Heart left ventricle (tissue), 16 donors: Measurements from ENCODE around the gene ATP9A. TPM values are rescaled to one million over a fixed set of nuclear protein-coding genes. Genes with fewer than 3 reads are reported as not detected.

Experiments used
- ATAC-seq, 4 donors: fragments of 200-7000 bp; cut with Tn5 transposase; one replicate each; pipeline ENCODE4 v1.9.1; 2020 to 2022; ENCODE audit warnings: moderate library complexity in 4 of 4, mild to moderate bottlenecking in 3 of 4, moderate number of reproducible peaks in 1 of 4
- DNase-seq, 5 donors: peaks; one replicate each; pipeline ENCODE4 v3.0.0-alpha.2; 2020
- H3K27ac ChIP-seq, 12 donors: fragments of 200-600 bp; sonication (generic) in 4 of 12; one replicate each; pipeline versions ENCODE4 v1.5.0 to v1.8.0; 2016 to 2022; ENCODE audit warnings: mild to moderate bottlenecking in 2 of 12
- H3K27me3 ChIP-seq, 9 donors: fragments of 200-600 bp; sonication (generic) in 2 of 9; one replicate each; pipeline versions ENCODE4 v1.5.1 to v1.8.0; 2016 to 2022; ENCODE audit warnings: mild to moderate bottlenecking in 3 of 9
- H3K36me3 ChIP-seq, 9 donors: fragments of 200-600 bp; sonication (generic) in 2 of 9; one replicate each; pipeline versions ENCODE4 v1.5.0 to v1.8.0; 2018 to 2022; ENCODE audit warnings: mild to moderate bottlenecking in 2 of 9
- H3K4me1 ChIP-seq, 12 donors: fragments of 200-600 bp; sonication (generic) in 4 of 12; one replicate each; pipeline versions ENCODE4 v1.5.0 to v1.8.0; 2016 to 2022; ENCODE audit warnings: mild to moderate bottlenecking in 3 of 12
- H3K4me3 ChIP-seq, 12 donors: fragments of 200-600 bp; sonication (generic) in 4 of 12; one replicate each; pipeline versions ENCODE4 v1.5.0 to v1.8.0; 2017 to 2022; ENCODE audit warnings: mild to moderate bottlenecking in 9 of 12, moderate library complexity in 4 of 12
- H3K9me3 ChIP-seq, 12 donors: fragments of 200-600 bp; sonication (generic) in 4 of 12; one replicate each; pipeline versions ENCODE4 v1.5.0 to v1.8.0; 2016 to 2022; ENCODE audit warnings: mild to moderate bottlenecking in 1 of 12
- CTCF ChIP-seq, 12 donors: fragments of 200-600 bp; sonication (generic) in 4 of 12; IDR thresholded peaks; one replicate each; pipeline versions ENCODE4 v1.5.0 to v1.8.0; 2018 to 2022; ENCODE audit warnings: antibody characterized with exemption in 12 of 12, mild to moderate bottlenecking in 5 of 12
- POLR2A ChIP-seq, 2 donors: fragments of 450-650 bp; IDR thresholded peaks; one replicate each; pipeline ENCODE4 v1.6.1; 2017; ENCODE audit warnings: antibody characterized with exemption in 2 of 2, mild to moderate bottlenecking in 2 of 2, moderate library complexity in 2 of 2
- WGBS, 4 donors: extraction: QIAGEN DNeasy Blood & Tissue Kit in 2 of 4; methylation state at CpG; one replicate each; pipeline versions ENCODE4 v1.1.5 to v1.1.7; 2013 to 2018; 5-methylcytosine and 5-hydroxymethylcytosine counted together
- intact Hi-C, 10 donors: fragments of 100-400 bp; cut with DNase I; formaldehyde crosslinking; loops; one replicate each; pipeline versions ENCODE4 v1.11.1 to v1.14.2; 2022
- polyA plus RNA-seq, 2 donors: library from polyadenylated mRNA; stranded (reverse); fragments of 200-250 nt; gene quantifications; one replicate each; pipeline ENCODE4 v1.2.3, GENCODE V29; 2013
- total RNA-seq, 9 donors: library from RNA; depleted of rRNA in 2 of 9; stranded (reverse); fragments of >200 nt in 2 of 9; fragmentation: NEBNext Ultra II Directional in 3 of 9; extraction: Animal tissue kit (Norgen Biotek cat#: 25700) in 3 of 9; gene quantifications; one replicate each; pipeline versions ENCODE4 v1.1.0 to v1.2.4, GENCODE V29; 2016 to 2023
- donor health status: ischemic (EF 13 %, LVEDD 7.1; RV severe dilation, severe dysfunction).
- donor health status: healthy with polysubstance abuse.
- donor health status: DM: no; HTN: yes; CAD: no.
- donor health status: DM: no; HTN: no; CAD: no.
- donor health status: ischemic (EF 25% LVEDD 6.9; RV normal size, moderate dysfunction).
- donor health status: ischemic (EF 25% LVEDD 5.7; RV mildly dilated, moderate dysfunction).
- donor health status: healthy.
- donor health status: DM: yes; HTN: yes; CAD: no.
- donor health status: ischemic (EF 35%, LVEDD 5.7; RV mildly dilated, moderate dysfunction).
- donor health status: nonischemic (EF 11% LVEDD 7.7; RV severe dilation, severe dysfunction).
- donor health status: DM: yes; HTN: yes; CAD: no.
- donor health status: PGD.
- donor health status: ischemic (EF 29% LVEDD 5.4; RV normal size, mild dysfunction).
- donor health status: nonischemic (EF 23%, LVEDD 6.1; RV moderate dilation, normal function).

ATP9A gene
- total and polyA plus RNA-seq, 11 donors = 4.4 to 36.4 (median 27.6) TPM

GRCh38 chr20:51641866-51642265, 126.3 kb downstream of the ATP9A start:
- Histone ChIP-seq H3K27me3 (no peaks in the 10 kb centered on the region), H3K4me3 (no peak overlapping the region), H3K4me1 (peaks cover 0 to 7% (median 0%) of the 10 kb centered on the region in 12 donors), H3K9me3 (no peaks in the 10 kb centered on the region), H3K36me3 (peaks cover 0 to 18% (median 0%) of the 10 kb centered on the region in 9 donors), H3K27ac (no peak overlapping the region)
- ATAC-seq (no peak), DNase-seq (no peak)
- WGBS, 4 donors = 90 to 95% (median 93%) methylated on average over 4 of the region's 4 CpGs
- intact Hi-C loops = loop anchor here in 3 of 10 donors (2.0 to 10.0 kb wide), 4 partner anchors 323 to 505 kb away; no protein-coding TSS in a partner anchor
- no peak for TF ChIP-seq POLR2A (IDR thresholded peaks at IDR 0.05)
- no peak for TF ChIP-seq CTCF (IDR thresholded peaks at IDR 0.05)

GRCh38 chr20:51640743-51641142, 127.4 kb downstream of the ATP9A start:
- no peak overlapping the region for H3K4me3 ChIP-seq
- H3K27ac ChIP-seq = no peak overlapping the region
- DNase-seq (no peak), ATAC-seq (no peak)
- WGBS, 4 donors = 86 to 92% (median 88%) methylated on average over 3 of the region's 3 CpGs
- H3K9me3 ChIP-seq = no peaks in the 10 kb centered on the region
- no peak for TF ChIP-seq POLR2A (IDR thresholded peaks at IDR 0.05)
- no peak for TF ChIP-seq CTCF (IDR thresholded peaks at IDR 0.05)
- intact Hi-C loops = loop anchor here in 2 of 10 donors (5.0 to 10.0 kb wide), 3 partner anchors 324 to 507 kb away; no protein-coding TSS in a partner anchor
- H3K27me3 ChIP-seq = no peaks in the 10 kb centered on the region
- peaks cover 0 to 18% (median 0%) of the 10 kb centered on the region in 9 donors for H3K36me3 ChIP-seq
- peaks cover 0 to 7% (median 0%) of the 10 kb centered on the region in 12 donors for H3K4me1 ChIP-seq

GRCh38 chr20:51639206-51639832, 128.9 kb downstream of the ATP9A start:
- intact Hi-C loops = loop anchor here in 8 of 10 donors (1.0 to 10.0 kb wide), 10 partner anchors 125 to 513 kb away; partner anchors contain the start of gene ATP9A (in 1 of the 8)
- TF ChIP-seq POLR2A (IDR thresholded peaks at IDR 0.05) (no peak), CTCF (IDR thresholded peaks at IDR 0.05) (peak; percentile 73 to 90 (median 84))
- Histone ChIP-seq H3K4me1 (peaks cover 0 to 8% (median under 1%) of the 10 kb centered on the region in 12 donors), H3K27ac (no peak overlapping the region), H3K36me3 (peaks cover 0 to 17% (median 0%) of the 10 kb centered on the region in 9 donors), H3K9me3 (no peaks in the 10 kb centered on the region), H3K4me3 (no peak overlapping the region), H3K27me3 (no peaks in the 10 kb centered on the region)
- WGBS, 4 donors = 13 to 32% (median 29%) methylated on average over 9 to 12 of the region's 12 CpGs
- ATAC-seq (peak; percentile 59 to 87 (median 78)), DNase-seq (peak; percentile 44 to 74 (median 52))

GRCh38 chr20:51637241-51637640, 130.9 kb downstream of the ATP9A start:
- Histone ChIP-seq H3K27me3 (no peaks in the 10 kb centered on the region), H3K9me3 (no peaks in the 10 kb centered on the region), H3K4me3 (no peak overlapping the region), H3K27ac (no peak overlapping the region), H3K4me1 (peaks cover 0 to 21% (median 6%) of the 10 kb centered on the region in 12 donors), H3K36me3 (peaks cover 0 to 17% (median 0%) of the 10 kb centered on the region in 9 donors)
- ATAC-seq = no peak
- intact Hi-C loops = loop anchor here in 6 of 10 donors (5.0 to 10.0 kb wide), 5 partner anchors 128 to 515 kb away; partner anchors contain the start of gene ATP9A (in 1 of the 6)
- 89 to 94% (median 94%) methylated on average over 8 of the region's 8 CpGs for WGBS, 4 donors
- no peak for DNase-seq
- TF ChIP-seq POLR2A (IDR thresholded peaks at IDR 0.05) = no peak
- no peak for TF ChIP-seq CTCF (IDR thresholded peaks at IDR 0.05)
